Measurements from ENCODE around the gene ATE1.
"Not testable (repeated sequence)": the region's sequence is repeated elsewhere in the genome, so short reads cannot be mapped to it uniquely, and the experiment has no call there.

The ATE1 gene

DNA sequence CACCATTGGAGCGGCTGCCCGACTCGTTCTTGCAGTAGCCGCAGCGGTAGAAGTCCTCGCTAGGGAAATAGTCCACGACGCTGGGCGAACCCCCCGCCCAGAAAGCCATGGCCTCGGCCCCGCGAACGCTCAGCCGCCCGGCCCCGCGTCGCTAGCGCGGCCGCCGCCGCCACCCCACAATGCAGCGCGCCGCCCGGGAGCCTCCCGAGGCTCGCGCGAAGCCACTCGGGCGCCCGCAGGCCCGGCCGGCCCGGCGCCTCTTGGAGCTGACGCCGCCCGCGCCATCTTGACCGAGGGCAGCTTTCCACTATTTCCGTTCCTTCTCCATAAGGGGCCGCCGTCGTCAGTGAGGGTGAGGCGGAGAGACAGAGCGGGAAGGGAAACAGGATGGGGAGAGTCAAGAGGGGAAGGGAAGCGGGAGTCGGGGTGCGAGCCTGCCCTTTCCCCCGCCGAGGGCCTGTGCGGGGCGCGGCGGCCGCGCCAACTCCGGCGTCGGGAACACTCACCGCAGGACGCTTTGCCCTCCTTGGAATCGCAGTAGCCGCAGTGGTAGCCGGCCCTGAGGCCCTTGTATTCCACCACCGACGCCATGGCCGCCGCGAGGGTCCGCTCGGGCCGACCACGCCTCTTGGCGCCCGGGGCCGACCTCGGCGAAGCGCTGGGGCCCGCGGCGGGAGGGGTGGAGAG is at the start of gene ATE1:
Gene ATE1 (minus strand): TSS at position 191 of the 687 bp plus-strand sequence. CDS start 82 bp downstream, at position 109.
- H3K4me3 ChIP-seq (ENCODE audit: low read depth, low read length): peak within 1 kb of the TSS; percentile 86
- peak; percentile 95 for DNase-seq (ENCODE audit: low read depth, low spot score)
- no peak for TF ChIP-seq CTCF (IDR thresholded peaks at IDR 0.05; ENCODE audit: low read depth, low read length)
- in situ Hi-C loops (cut with HindIII; ENCODE audit: low sequenced_read_pairs): no loop called here

GRCh38 chr10:121976607-121977006 is 48.8 kb upstream of the ATE1 start:
- in situ Hi-C loops (cut with HindIII; ENCODE audit: low sequenced_read_pairs): no loop called here
- no peak for TF ChIP-seq CTCF (IDR thresholded peaks at IDR 0.05; ENCODE audit: low read depth, low read length)
- no peak for DNase-seq (ENCODE audit: low read depth, low spot score)
- H3K4me3 ChIP-seq (ENCODE audit: low read depth, low read length): no peak overlapping the region

DNA sequence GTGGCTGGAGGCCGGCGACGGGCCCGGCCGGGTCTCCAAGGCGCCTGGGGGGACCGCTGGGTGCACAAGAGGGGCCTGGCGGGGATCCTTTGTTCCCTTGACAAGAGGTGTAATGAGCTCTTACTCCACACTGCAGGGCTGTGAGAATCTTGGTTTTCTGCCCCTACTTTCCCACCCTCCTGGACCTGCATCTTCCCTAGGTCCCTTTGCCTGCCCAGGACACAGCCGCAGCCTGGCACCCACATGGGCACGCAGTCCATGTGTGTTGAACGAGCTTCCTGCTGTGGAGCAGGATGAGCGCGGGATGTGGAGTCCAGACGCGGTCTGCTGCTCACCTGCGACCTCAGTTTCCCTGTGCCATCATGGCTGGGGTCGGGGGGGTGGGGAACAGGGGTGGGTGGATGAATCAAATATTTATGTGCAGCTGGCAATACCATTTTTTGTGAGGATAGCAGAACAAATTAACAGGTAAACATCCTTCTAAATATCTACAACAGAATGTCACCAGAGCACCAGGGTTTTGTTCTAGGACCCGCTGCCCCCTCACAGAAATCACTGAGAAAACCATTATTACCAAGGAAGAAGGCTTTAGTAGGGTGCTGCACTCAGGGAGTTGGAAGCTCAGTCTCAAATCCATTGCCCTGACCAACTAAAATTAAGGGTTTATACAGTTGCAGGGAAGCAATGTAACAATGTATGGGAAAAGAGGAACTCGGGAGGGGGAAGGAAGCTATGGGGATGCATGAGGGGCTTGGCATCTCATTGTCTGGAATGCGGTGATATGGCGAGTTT is 47.7 kb upstream of the ATE1 start:
- no peak for DNase-seq (ENCODE audit: low read depth, low spot score)
- H3K4me3 ChIP-seq (ENCODE audit: low read depth, low read length): peak overlapping the region; percentile 55
- peak; percentile 68 for TF ChIP-seq CTCF (IDR thresholded peaks at IDR 0.05; ENCODE audit: low read depth, low read length)
- in situ Hi-C loops (cut with HindIII; ENCODE audit: low sequenced_read_pairs): no loop called here

DNA sequence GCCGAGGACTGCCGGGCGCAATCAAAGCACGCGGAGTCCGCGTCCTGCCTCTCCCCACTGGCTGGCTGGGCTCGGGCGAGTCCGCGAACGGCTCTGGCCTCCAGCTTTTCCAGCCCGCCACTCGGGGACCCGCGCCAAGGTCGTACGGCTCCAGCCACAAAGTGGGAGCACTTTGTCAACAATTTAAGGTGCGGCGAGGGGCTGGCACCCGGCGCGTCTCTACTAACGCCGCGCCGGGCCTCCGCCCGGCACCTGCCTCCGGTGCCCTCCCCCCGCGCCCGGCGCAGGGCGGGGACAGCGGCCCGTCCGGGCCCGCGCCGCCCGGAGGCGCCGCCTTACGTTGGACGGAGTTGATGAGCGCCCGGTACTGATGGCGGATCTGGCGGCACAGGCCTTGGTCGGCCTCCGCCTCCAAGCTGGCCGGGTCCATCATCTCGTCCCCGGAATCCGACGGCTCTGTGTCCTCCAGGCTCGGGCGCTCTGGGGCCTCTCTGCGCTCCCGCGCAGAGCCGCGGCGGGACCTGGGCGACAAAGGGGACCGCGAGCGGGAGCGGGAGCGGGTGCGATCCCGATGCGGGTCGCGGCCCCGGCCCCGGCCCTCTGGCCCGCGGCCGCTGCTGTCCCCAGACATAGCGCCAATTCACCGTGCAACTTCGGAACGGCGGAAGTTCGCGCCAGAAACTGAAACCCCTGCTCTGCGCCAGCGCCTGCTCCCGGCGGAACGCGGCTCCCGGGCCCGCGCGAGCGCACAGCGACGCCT is 46.9 kb upstream of the ATE1 start, which contains the start of gene NSMCE4A:
Gene NSMCE4A (minus strand): TSS at position 683 of the 760 bp plus-strand sequence. CDS start 52 bp downstream, at position 631.
- TF ChIP-seq CTCF (IDR thresholded peaks at IDR 0.05; ENCODE audit: low read depth, low read length): no peak
- H3K4me3 ChIP-seq (ENCODE audit: low read depth, low read length): peak within 1 kb of the TSS; percentile 55
- in situ Hi-C loops (cut with HindIII; ENCODE audit: low sequenced_read_pairs): no loop called here
- peak; percentile 69 for DNase-seq (ENCODE audit: low read depth, low spot score)

- in situ Hi-C loops (cut with HindIII; ENCODE audit: low sequenced_read_pairs): no loop called here
- peak overlapping the region; percentile 55 for H3K4me3 ChIP-seq (ENCODE audit: low read depth, low read length)
- DNase-seq (ENCODE audit: low read depth, low spot score): no peak
- no peak for TF ChIP-seq CTCF (IDR thresholded peaks at IDR 0.05; ENCODE audit: low read depth, low read length)
Measured at GRCh38 chr10:121974019-121974534, 46.2 kb upstream of the ATE1 start.

DNA sequence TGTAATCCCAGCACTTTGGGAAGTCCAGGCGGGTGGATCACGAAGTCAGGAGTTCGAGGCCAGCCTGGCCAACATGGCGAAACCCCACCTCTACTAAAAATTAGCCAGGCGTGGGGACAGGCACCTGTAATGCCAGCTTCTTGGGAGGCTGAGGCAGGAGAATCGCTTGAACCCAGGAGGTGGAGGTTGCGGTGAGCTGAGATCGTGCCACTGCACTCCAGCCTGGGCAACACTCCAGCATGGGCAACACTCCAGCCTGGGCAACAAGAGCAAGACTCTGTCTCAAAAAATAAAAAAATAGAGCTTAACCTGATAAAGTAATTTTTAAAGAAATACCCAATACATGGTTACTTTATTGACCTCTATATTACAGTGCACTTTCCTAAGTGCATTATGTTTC is 41.3 kb upstream of the ATE1 start:
- in situ Hi-C loops (cut with HindIII; ENCODE audit: low sequenced_read_pairs); DNase-seq (ENCODE audit: low read depth, low spot score); H3K4me3 ChIP-seq (ENCODE audit: low read depth, low read length): not testable (repeated sequence)

Measured in astrocyte of the spinal cord (primary cell).